Tibial nerve (tissue), 4 donors: ENCODE results near the gene CAMK2B.

Experiments used
- EP300 ChIP-seq, 2 donors: sonication (generic); formaldehyde crosslinking; IDR thresholded peaks; one replicate each; pipeline ENCODE4 v1.6.1; 2017; ENCODE audit warnings: antibody characterized with exemption in 2 of 2, mild to moderate bottlenecking in 1 of 2
- POLR2A ChIP-seq, 2 donors: fragments of 450-650 bp; IDR thresholded peaks; one replicate each; pipeline ENCODE4 v1.6.1; 2017; ENCODE audit warnings: antibody characterized with exemption in 2 of 2, mild to moderate bottlenecking in 2 of 2, moderate library complexity in 2 of 2
- TF ChIP-seq, protein P1 (sequence below), 5 experiments: fragments of 200-600 bp in 3 of 5; fragments of 450-650 bp in 2 of 5; sonication (generic) in 3 of 5; IDR thresholded peaks; one replicate each; pipeline ENCODE4 v1.5.1; 2016 to 2019; ENCODE audit warnings: antibody characterized with exemption in 5 of 5, mild to moderate bottlenecking in 3 of 5, moderate library complexity in 2 of 5

DNA sequence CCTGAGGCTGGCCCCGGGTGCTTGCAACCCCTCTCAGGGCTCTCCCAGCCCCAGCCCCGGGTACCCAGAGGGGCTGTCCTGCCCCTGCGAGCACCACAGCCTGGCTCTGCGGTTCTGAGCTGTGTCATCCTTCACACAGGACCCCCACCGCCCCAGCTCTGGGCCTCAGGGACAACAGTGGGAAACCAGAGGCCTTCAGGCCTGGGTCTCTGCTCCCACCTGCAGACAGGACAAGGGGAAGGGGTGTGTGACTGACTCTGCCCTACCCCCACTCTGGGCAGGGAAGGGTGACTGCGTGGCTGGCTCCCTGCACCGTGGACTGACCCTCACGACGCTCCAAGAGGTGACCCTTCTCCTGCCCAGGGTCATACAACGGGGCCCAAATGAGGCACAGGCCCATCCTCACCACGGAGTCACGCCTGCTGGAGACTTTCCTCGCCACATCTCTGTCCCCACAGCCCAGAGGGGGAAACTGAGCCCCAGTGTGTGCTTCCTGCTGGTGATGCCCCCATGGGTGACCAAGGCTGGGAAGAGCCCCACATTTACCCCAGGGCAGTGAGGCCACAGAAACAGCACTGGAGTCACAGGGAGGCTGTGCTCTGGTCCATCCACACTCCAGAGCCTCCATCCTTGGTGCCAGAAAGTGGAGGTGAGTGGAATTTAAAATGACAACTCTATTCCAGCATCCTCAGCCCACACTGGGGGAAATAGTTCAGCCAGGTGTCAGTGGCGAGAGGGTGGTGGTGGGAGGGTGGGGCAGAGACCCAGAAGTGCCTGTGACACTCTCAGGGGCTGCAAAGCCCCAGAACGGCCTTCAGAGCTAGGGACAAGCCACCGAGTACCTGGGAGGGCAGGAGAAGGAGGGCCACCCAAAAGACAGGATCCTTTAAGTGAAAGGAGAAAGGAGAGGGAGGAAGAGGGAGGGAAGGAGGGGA, 13.6 kb downstream of the CAMK2B start:
- no peak for TF ChIP-seq POLR2A (IDR thresholded peaks at IDR 0.05)
- TF ChIP-seq, protein P1, sequence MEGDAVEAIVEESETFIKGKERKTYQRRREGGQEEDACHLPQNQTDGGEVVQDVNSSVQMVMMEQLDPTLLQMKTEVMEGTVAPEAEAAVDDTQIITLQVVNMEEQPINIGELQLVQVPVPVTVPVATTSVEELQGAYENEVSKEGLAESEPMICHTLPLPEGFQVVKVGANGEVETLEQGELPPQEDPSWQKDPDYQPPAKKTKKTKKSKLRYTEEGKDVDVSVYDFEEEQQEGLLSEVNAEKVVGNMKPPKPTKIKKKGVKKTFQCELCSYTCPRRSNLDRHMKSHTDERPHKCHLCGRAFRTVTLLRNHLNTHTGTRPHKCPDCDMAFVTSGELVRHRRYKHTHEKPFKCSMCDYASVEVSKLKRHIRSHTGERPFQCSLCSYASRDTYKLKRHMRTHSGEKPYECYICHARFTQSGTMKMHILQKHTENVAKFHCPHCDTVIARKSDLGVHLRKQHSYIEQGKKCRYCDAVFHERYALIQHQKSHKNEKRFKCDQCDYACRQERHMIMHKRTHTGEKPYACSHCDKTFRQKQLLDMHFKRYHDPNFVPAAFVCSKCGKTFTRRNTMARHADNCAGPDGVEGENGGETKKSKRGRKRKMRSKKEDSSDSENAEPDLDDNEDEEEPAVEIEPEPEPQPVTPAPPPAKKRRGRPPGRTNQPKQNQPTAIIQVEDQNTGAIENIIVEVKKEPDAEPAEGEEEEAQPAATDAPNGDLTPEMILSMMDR (IDR thresholded peaks at IDR 0.05) = no peak
- no peak for TF ChIP-seq EP300 (IDR thresholded peaks at IDR 0.05)
